HG03135 (cell line): ENCODE measurements around the gene CPSF4L.

Source experiments
- ATAC-seq: cut with Tn5 transposase; IDR thresholded peaks from one replicate; pipeline ENCODE4 v1.9.1; 2021; ENCODE audit warnings: mild to moderate bottlenecking, moderate library complexity; ENCODE audit not compliant: unreplicated experiment

The CPSF4L gene

DNA sequence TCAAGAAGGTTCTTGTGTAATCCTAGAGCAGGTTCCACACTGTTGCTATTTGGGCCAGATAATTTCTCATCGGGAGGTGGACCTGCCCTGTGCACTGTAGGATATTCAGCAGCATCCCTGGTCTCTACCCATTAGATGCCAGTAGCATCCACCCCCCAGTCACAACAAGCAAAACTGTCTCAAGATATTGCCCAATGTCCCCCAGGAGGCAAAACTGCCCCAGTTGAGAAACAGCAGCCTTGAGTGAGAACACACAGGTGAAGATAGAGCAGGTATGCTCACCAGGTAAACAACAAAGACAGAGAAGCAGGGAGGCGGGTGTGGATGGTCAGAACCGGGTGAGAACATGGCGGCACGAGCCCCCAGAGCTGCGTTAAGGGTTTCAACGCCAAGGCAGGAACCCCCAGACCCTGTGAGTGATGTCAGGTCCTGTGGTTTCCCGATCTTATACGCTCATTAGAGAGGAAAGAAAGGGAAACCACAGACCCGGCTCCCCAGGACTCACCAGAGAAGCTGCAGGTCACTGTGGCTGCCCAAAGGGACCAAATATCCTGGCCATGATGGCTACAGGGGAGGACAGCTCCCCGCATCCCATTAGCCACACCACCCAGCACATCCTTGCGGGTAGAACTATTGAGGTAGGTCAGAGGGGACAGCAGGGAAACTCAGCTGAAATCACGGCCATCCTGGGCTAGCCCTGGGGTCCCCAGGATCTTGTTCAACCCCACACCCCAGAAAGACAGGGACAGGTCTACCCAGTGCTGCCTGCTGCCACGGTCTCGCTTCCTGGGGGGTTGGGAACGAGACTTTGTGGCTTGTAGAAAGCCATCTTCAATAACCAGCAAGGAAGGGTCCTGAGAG lies 28.9 kb upstream of the CPSF4L start:
- peak; percentile 49 for ATAC-seq

DNA sequence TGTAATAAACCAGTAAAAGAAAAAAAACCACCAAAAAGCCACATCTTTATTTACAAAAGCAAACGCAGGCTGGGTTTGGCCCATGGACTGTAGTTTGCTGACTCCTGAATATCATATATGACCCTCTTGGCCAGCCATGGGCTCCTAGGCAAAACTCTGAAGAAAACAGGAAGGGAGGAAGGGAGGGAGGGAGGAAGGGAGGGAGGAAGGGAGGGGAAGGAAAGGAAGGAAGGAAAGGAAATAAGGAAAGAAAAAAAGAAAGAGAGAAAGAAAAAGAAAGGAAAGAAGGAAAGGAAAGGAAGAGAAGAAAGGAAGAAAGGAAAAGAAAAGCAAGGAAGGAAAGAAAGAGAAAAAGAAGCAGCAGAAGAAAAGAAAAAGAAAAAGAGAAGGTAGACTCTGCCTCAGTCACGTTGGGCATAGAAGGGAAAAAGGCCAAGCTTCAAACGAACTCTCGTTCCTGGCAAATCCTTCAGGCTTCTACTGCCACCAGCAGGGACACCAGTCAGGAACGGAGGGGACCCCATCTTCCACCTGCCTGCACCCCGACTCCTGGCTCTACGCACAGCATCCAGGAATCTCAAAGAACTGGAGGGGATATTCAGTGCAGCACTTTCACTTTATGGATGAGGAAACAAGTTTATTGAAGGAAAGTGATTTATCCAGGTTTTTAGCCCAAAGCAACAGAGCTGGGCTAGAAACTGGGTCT lies 28.0 kb upstream of the CPSF4L start:
- no peak for ATAC-seq

DNA sequence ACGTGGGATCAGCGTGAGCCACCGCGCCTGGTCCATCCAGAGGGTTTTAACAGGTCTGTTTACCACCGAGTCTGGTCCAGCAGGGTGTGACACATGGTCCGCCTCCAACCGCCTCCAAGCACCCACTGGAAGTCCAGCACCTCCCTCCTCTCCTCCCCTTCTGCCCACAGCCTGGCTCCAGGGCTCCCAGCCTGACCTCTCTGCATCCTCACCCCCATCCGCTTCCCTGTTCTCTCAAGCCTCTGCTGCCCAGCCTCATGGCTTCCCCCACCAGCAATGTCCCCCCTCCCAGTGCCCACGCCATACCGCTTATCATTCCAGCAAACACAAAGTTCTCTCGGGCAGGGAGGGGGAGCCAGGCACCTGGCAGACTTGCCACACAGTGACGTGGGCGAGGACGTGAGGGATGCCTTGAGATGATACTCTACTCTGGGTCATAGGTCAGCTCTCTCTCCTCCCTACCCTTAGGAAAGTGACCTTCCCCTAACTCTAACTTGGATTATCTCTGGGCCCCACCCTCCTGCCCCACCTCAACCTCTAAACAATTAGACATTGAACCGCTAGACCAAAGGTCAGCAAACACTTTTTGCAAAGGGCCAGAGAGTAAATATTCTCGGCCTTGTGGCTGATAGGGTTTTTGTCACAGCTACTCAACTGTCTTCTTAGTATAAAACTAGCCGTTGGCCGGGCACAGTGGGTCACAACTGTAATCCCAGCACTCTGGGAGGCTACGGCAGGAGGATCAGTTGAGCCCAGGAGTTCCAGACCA lies 27.0 kb upstream of the CPSF4L start:
- ATAC-seq: no peak

DNA sequence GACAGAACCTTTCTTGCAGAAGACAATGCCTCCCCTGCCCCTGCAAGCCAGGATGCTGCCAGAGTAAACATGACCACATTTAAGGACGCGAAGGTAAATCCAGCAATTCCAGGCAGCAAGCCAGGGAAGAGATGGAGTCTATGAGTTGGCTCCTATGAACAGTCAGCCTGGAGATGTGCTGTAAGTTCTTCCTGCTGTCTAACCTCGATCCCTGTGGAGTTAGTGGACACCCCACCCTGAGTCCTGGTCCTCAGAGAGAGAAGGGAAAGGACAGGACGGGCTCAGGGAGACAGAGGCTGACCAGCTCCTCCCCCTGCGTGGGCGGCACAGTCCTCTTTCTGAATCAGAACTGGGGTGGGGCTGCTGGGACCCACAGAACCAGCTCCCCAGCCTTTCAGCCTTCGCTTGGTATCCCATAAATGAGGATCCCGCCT lies 25.2 kb upstream of the CPSF4L start:
- ATAC-seq: no peak

DNA sequence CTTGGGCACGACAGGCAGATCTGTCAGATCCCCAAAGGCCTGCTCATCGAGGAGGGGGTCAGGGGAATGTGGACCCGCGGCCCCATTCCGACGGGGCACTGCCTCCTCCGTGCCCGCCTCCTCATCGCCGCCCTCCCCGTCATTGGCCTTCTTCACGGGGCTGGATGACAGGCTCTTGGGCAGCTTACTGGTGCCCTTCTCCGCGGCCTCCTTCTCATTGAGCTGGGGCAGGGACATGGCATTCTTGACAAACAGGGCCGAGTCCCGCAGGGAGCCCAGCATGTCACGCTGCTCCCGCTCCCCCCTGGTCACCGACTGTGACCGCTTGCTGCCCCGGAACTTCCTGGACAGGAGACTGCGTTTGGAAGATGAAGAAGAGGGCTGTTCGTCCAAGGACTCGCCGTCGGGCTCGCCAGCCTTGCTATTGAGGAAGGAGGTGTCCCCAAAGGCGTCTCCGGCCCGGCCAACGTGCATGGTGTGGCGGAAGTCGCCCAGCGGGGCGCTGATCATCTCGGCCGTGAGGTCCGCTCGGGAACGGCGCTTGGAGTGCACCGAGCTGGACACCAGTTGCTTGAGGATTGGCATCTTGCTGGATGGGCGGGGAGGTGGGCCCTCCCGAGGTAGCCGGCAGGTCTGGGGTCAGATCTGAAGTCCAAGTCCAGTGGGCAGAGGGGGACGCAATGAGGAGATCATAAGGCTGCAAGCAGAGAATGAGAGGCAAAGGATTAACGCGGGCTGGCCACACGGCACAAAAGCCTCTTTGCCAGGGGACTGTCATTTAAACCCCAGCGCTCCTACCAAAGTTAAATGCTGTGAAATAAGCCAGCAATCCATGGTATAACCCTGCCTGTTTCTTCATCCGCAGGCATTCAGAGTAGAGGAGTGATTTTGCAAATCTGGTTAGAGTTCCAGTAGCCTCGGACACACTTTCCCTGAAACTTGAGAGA lies 24.5 kb upstream of the CPSF4L start:
- no peak for ATAC-seq

DNA sequence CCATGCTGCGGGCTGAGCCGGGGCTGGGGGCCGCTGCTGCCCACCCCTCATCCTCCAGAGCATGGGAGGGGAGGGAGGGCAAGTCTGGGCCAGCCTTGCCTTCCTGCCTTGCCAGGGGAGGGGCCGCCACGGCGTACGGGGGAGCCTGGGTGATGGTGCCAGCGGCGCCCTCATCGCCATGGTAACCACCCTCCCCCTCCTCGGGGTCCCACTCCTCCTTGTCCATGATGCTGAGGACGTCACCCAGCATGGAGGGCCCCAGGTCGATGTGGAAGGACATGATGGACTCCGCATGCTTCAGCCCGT lies 23.9 kb upstream of the CPSF4L start:
- ATAC-seq: no peak

DNA sequence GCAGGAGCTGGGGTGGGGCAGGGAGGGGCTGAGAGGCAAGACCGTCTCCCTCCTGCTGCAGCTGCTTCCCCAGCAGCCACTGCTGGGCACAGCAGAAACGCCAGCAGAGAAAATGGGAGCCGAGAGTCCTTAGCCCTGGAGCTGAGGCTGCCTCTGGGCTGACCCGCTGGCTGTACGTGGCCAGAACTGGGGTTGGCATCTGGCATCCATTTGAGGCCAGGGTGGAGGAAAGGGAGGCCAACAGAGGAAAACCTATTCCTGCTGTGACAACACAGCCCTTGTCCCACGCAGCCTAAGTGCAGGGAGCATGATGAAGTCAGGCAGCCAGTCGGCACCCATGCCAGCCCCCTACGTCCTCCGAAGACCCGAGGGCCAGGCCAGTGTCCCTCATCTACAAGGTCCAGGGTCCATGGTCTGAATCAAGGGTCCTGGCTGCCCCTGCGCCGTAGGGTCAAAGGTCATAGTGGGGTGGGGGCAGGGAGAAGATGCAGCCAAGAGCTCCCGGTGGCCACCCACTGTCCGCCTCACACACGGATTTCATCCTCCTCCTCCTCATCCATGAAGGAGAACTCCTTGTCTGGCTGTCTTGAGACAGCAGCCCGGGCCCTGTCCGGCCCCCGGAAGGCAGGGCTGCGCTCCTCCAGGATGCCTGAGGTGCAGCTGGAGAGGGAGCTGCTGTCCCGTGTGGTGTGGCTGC lies 23.4 kb upstream of the CPSF4L start:
- no peak for ATAC-seq

DNA sequence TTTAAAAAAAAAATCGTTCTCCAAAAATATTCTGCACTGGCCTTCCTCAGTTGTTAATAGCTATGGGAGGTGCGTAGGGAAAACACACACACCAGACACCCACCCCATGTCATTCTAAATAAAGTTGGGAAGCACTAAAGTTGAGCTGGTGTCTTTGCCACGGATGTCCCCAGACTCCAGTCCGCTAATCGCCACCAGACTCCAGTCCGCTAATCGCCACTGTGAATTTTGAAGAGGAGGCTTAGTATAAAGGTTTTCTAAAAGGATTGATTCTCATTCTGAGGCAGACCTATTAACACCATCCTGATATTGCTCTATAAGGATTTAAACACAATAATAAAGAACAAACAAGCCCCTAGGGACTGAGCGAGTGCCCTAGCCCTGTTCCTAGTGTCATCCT lies 22.7 kb upstream of the CPSF4L start:
- no peak for ATAC-seq

DNA sequence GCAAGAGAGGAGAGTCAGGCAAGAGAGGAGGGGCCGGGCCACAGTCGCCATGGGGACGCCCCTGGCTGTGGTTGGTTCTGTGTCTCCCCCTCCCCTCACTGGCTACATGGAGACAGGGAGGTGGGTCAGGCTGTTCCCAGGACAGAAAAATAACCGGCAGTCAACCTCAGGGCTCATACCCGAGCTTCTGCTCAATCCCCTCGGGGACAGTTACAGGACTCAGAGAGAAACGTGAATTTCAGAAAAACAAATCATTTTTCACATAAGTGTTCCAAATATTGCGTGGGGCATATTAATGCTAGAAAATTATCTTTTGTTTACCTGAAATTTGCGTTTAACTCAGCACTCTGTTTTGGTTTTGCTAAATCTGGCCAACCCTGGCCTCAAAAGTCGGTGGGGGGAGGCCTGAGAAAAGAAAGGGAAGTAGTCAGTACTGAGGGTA lies 22.2 kb upstream of the CPSF4L start:
- ATAC-seq: no peak

DNA sequence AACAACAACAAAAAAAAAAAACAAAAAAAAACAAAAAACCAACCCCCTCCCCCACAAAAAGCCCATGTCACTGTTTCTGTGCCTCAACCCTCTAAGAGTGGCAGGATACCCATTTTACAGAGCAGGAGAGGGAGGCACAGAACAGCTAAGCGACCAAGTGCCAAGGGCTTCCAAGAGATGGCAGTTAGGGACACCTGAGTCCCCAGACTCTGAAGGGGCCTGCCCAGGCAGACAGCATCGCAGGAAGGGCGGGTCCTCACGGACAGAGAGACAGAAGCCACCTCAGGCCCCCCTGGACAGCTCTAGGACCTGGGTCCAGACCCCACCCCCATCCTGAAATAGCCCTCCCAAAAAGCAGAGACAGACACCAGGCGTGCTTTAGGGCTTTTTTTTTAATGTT lies 21.6 kb upstream of the CPSF4L start:
- no peak for ATAC-seq

DNA sequence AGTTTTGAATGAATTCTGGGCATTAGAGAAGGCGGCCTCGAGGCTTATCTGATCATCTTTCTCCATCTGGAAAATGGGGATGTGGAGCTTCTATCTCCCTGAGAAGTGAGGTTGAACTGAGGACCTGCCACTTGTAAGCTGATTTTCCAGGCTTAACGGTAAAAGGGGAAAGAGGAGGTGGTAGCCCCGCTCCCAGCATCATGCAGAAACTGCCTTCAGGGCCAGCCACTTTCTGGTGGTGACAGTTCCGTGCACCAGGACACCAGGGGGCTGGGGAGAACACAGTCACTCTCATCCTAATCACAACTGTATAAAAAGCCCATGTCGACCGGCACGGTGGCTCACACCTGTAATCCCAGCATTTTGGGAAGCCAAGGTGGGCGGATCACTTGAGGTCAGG lies 20.9 kb upstream of the CPSF4L start:
- no peak for ATAC-seq

DNA sequence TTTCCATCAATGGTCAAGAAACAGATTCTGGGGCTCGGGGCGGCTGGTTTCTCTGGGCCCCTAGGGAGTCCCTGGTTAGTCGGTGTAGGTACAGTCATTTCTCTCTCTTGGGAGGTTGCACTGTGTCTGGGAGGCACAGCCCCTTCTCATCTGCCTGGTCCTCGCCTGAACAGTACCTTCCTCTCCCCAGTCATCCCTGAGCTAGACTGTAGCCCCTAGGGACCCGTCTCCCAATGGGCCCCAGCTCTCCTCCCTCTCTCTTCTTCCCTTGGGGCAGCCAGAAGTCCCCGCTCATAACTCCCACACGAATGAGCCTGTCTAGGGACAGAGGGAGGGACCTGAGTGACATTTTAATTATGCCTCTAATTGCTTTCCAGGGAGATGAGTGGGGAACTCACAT lies 20.2 kb upstream of the CPSF4L start:
- peak; percentile 94 for ATAC-seq

DNA sequence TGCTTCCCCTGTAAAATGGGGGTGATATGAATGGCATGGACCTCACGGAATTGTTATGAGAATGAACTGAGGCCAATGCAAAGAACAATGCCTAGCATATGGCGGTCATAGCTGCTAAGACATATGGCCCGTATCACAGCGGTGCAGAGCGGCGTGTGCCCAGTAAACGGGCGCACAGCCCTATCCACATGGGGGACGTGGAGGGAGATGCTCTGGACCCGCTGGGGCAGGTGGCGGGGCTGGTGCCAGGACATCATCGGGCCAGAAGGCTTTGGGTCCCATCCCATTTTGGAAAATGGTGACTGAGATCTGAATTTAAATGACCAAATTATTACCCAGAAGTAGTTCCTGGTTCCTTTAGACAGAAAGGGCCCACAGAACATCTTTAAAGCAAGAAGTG lies 18.5 kb upstream of the CPSF4L start:
- ATAC-seq: no peak

DNA sequence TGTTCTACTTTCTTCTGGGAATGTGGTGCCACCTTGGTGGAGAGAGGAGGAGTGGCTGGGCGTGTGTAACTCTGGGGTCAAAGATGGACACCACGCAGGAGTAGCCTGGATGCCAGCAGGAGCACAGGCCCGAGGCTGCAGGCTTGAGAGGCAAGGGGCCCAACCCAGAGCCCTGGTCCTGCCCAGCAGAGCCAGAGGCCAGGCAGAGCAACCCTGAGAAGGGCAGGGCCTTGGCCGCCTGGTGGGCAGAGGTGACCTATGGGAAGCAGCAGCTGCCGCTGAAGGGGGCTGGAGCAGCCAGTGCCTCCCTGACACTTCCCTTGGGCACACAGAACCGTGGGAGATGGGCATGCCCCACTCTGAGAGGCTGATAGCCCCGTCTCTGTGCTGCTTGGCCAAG lies 18.0 kb upstream of the CPSF4L start:
- ATAC-seq: no peak

DNA sequence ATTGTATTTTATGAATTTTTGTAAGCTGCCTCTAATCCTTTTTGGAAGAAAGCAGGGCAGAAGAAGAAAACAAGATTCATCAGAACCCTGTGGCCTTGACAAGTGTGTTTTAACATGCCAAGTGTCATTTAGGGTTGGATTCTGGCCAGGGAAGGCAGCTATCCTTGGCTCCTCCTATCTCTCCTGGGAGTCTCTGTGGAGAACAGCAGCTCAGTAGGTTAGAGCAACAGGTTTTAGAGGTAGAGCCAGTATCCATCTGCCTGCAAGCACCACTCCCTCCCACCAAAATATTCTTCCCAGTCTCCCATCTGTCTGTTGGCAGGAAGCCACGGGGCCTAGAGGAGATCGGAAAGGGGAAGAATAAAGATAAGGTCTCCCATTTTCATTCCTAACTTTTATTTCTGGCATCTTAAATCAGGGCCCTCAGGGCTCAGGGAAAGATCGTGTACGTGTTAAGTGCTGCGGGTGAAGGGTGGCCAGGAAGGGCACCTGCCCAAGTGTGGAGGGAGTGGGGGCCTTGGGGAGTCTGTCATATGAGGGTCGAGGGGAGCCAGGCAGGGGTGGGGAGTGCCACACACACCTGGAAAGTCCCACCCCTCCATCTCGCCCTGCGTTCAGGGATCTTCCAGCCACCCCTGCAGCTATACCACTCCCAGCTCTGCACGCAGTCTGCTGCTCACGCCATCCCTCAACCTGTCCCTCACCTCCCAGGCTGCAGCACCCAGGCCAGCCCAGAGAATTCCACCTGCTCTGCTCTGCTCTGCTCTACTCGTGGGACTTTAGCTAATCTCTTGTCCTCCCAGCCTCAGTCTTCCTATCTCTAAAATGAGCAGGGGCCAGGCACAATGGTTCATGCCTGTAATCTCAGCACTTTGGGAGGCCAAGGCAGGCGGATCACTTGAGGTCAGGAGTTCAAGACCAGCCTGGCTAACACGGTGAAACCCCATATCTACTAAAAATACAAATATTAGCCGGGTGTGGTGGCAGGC lies 17.1 kb upstream of the CPSF4L start:
- ATAC-seq: no peak

DNA sequence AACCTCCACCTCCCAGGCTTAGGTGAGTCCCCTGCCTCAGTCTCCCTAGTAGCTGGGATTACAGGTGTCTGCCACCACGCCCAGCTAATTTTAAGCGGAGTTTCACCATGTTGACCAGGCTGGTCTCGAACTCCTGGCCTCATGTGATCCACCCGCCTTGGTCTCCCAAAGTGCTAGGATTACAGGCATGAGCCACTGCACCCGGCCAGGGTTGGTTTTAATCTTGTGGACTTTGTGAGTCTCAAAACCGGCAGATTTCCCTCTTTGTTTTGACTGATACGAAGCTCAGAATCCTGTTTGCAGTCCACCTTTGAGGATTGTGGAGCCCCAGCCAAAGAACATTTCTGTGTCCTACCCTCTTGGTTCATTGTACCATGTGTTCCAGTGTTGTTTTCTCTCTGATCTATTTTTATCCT lies 16.4 kb upstream of the CPSF4L start:
- no peak for ATAC-seq

DNA sequence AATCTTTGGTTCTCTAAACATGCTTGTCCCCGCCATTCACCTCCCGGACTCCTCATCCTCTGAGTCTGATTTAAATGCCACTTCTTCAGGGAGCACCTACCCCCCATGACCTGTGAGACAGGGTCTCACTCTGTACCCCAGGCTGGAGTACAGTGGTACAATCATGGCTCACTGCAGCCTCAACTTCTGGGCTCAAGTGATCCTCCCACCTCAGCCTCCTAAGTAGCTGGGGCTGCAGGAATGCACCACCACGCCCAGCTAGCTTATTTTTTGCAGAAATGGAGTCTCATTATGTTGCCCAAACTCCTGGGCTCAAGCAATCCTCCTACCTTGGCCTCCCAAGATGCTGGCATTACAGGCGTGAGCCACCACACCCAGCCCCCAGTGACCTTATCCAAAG lies 12.8 kb upstream of the CPSF4L start:
- no peak for ATAC-seq

DNA sequence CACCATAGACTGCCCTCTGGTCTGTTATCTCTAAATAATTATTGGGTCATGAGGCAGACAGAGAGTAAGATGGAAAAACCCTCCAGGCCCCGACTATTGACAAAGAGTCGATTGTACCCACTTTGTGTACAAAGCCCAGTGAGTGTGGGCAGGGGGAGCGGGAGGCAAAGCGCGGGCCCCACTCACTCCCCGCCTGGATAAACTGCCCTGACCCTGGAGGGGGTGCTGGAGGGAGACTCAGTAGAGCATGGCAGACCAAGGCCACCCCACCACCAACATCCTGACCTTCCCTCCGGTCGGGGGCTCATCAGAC lies 11.2 kb upstream of the CPSF4L start:
- no peak for ATAC-seq

DNA sequence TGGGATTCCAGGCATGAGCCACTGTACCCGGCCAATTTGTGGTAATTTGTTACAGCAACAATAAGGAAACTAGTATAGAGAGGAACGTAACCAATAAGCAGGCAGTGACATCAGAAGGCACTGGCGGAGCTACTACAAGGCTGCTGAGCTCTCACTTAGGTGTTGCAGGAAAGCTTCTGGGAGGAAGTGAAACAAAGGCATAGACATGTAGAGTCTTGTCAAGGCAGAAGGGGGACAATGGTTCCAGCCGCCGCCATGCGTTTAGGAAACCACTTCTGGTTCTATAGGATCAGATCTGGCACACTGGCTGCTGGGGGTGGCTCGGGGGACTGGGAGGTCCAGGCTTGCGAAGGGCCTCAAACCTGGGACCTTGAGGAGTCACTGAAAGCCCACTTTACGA lies 9.4 kb upstream of the CPSF4L start:
- ATAC-seq: peak; percentile 83
